GM18507 (cell line): ENCODE measurements around the gene GNAT1.

Experiments used
- DNase-seq: peaks from one replicate; pipeline ENCODE4 v3.0.0; 2011; ENCODE audit warnings: low read depth; ENCODE audit not compliant: insufficient read length; ENCODE audit errors: extremely low spot score
- FAIRE-seq: peaks from 2 replicates; lab custom pipeline; 2011; peaks lifted over from hg19 to GRCh38; lab: Jason Lieb, UNC

The GNAT1 gene

GRCh38 chr3:50190936-50191660, at the start of gene GNAT1:
GNAT1 (plus strand) TSS chr3:50191610; CDS start chr3:50191726, 116 bp downstream.
- FAIRE-seq, result no peak
- DNase-seq, result no peak

- DNase-seq (no peak), FAIRE-seq (no peak)
Measured at GRCh38 chr3:50146316-50146901, 45.0 kb upstream of the GNAT1 start.

GRCh38 chr3:50147016-50147415, 44.4 kb upstream of the GNAT1 start:
- no peak for FAIRE-seq
- DNase-seq, result no peak

- FAIRE-seq, result no peak
- no peak for DNase-seq
Measured at GRCh38 chr3:50147447-50147846, 44.0 kb upstream of the GNAT1 start.

- DNase-seq (no peak), FAIRE-seq (no peak)
Measured at GRCh38 chr3:50147861-50148260, 43.5 kb upstream of the GNAT1 start.

- FAIRE-seq (no peak), DNase-seq (no peak)
Measured at GRCh38 chr3:50150404-50150750, 41.0 kb upstream of the GNAT1 start.

- FAIRE-seq (no peak), DNase-seq (no peak)
Measured at GRCh38 chr3:50150863-50151686, 40.3 kb upstream of the GNAT1 start.

GRCh38 chr3:50151728-50152127, 39.7 kb upstream of the GNAT1 start:
- FAIRE-seq (no peak), DNase-seq (no peak)

GRCh38 chr3:50153782-50154475, 37.5 kb upstream of the GNAT1 start:
- DNase-seq (no peak), FAIRE-seq (no peak)

GRCh38 chr3:50154476-50154839, 37.0 kb upstream of the GNAT1 start:
- no peak for FAIRE-seq

GRCh38 chr3:50154840-50155490, 36.4 kb upstream of the GNAT1 start, which contains the start of gene SEMA3F:
SEMA3F (plus strand) TSS chr3:50155324; CDS start chr3:50159623, 4,299 bp downstream.
- peak; percentile 85 for DNase-seq

More at GRCh38 chr3:50154476-50154839, 37.0 kb upstream of the GNAT1 start:
- no peak for DNase-seq

GRCh38 chr3:50155491-50155878, 35.9 kb upstream of the GNAT1 start:
- FAIRE-seq, result no peak

More at GRCh38 chr3:50154840-50155490, 36.4 kb upstream of the GNAT1 start, which contains the start of gene SEMA3F:
- FAIRE-seq, result no peak

GRCh38 chr3:50155891-50156290, 35.5 kb upstream of the GNAT1 start:
- DNase-seq (no peak), FAIRE-seq (no peak)

More at GRCh38 chr3:50155491-50155878, 35.9 kb upstream of the GNAT1 start:
- no peak for DNase-seq

- FAIRE-seq (no peak), DNase-seq (no peak)
Measured at GRCh38 chr3:50156549-50157493, 34.6 kb upstream of the GNAT1 start.

GRCh38 chr3:50157827-50158529, 33.4 kb upstream of the GNAT1 start:
- DNase-seq (no peak), FAIRE-seq (no peak)

GRCh38 chr3:50158530-50159146, 32.8 kb upstream of the GNAT1 start:
- DNase-seq, result no peak
- FAIRE-seq, result no peak

- FAIRE-seq (no peak), DNase-seq (no peak)
Measured at GRCh38 chr3:50160561-50160983, 30.8 kb upstream of the GNAT1 start.
